Gastrocnemius medialis (tissue), 4 donors: Measurements from ENCODE around the gene NCMAP. TPM values are rescaled to one million over a fixed set of nuclear protein-coding genes. Genes with fewer than 3 reads are reported as not detected.

Source experiments
- ATAC-seq, 2 donors: fragments of 150-250 bp; one replicate each; pipeline ENCODE4 v1.9.1; 2016
- DNase-seq, 2 donors: peaks; one replicate each; pipeline ENCODE4 v3.0.0-alpha.2; 2019
- H3K27ac ChIP-seq, 4 donors: fragments of 200-600 bp; sonication (generic); 1 replicate in 1 of 4; 2 replicates in 3 of 4; pipeline ENCODE4 v1.5.1; 2016 to 2018; ENCODE audit warnings: mild to moderate bottlenecking in 2 of 4, moderate library complexity in 1 of 4
- H3K27me3 ChIP-seq, 3 donors: fragments of 200-600 bp; sonication (generic) in 2 of 3; 1 replicate in 1 of 3; 2 replicates in 2 of 3; pipeline versions ENCODE4 v1.5.1 to v1.6.0; 2016 to 2019; ENCODE audit warnings: mild to moderate bottlenecking in 1 of 3, moderate library complexity in 1 of 3
- H3K36me3 ChIP-seq, 2 donors: fragments of 200-600 bp; sonication (generic) in 1 of 2; one replicate each; pipeline ENCODE4 v1.5.1; 2017 to 2018
- H3K4me1 ChIP-seq, 2 donors: fragments of 200-600 bp; sonication (generic) in 1 of 2; one replicate each; pipeline ENCODE4 v1.5.1; 2016 to 2017; ENCODE audit warnings: mild to moderate bottlenecking in 2 of 2
- H3K4me3 ChIP-seq, 4 donors: fragments of 200-600 bp; sonication (generic) in 3 of 4; 1 replicate in 1 of 4; 2 replicates in 3 of 4; pipeline ENCODE4 v1.5.1; 2016 to 2019; ENCODE audit warnings: mild to moderate bottlenecking in 2 of 4
- H3K9me3 ChIP-seq, 3 donors: fragments of 200-600 bp; sonication (generic) in 2 of 3; 1 replicate in 1 of 3; 2 replicates in 2 of 3; pipeline ENCODE4 v1.5.1; 2016 to 2019
- POLR2A ChIP-seq, 2 donors: fragments of 450-650 bp; IDR thresholded peaks; one replicate each; pipeline ENCODE4 v1.6.1; 2017; ENCODE audit warnings: antibody characterized with exemption in 2 of 2, mild to moderate bottlenecking in 2 of 2, moderate library complexity in 2 of 2
- in situ Hi-C, 4 donors: fragments of 200-750 bp; cut with MboI; loops; one replicate each; pipeline versions ENCODE4 v1.15.0 to v1.8.0; 2017; ENCODE audit warnings: low sequenced_read_pairs in 4 of 4
- intact Hi-C: fragments of 100-400 bp; cut with DNase I; formaldehyde crosslinking; loops from one replicate; pipeline ENCODE4 v1.15.1; 2023; ENCODE audit warnings: low total_unique reads
- total RNA-seq, 4 donors: library from RNA; depleted of rRNA; stranded (reverse); fragments of >200 nt; gene quantifications; one replicate each; pipeline versions ENCODE4 v1.1.0 to v1.2.3, GENCODE V29; 2016
- TF ChIP-seq, protein P1 (sequence below), 5 experiments: fragments of 450-650 bp in 3 of 5; fragments of 200-600 bp in 2 of 5; sonication (generic) in 2 of 5; IDR thresholded peaks in 4 of 5; conservative IDR thresholded peaks in 1 of 5; 1 replicate in 4 of 5; 2 replicates in 1 of 5; pipeline ENCODE4 v1.5.1; 2016 to 2019; ENCODE audit warnings: antibody characterized with exemption in 5 of 5, mild to moderate bottlenecking in 3 of 5, moderate library complexity in 3 of 5

NCMAP gene
- total RNA-seq, 4 donors from 2014 or later: 0.09 TPM; not detected in 3

DNA sequence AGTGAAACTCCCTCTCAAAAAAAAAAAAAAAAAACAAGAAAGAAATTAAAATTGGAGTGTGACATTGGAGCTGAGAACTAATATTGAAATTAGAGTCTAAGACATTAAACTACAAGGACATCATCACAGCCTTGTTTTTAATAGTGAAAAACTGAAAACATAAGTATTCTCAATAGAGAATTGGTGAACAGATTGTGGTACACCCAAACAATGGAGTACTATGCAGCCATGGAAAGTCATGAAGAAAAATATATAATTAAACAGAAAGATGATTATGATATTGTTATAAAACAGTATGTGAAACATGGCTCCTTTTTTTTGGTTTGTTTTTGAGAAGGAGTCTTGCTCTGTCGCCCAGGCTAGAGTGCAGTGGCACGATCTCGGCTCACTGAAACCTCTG, 43.4 kb downstream of the NCMAP start:
- Histone ChIP-seq H3K4me3 (no peak overlapping the region), H3K9me3 (no peaks in the 10 kb centered on the region), H3K36me3 (no peaks in the 10 kb centered on the region), H3K27me3 (peaks cover 0 to 12% (median 2%) of the 10 kb centered on the region in 3 donors), H3K4me1 (no peaks in the 10 kb centered on the region), H3K27ac (no peak overlapping the region)
- TF ChIP-seq, protein P1, sequence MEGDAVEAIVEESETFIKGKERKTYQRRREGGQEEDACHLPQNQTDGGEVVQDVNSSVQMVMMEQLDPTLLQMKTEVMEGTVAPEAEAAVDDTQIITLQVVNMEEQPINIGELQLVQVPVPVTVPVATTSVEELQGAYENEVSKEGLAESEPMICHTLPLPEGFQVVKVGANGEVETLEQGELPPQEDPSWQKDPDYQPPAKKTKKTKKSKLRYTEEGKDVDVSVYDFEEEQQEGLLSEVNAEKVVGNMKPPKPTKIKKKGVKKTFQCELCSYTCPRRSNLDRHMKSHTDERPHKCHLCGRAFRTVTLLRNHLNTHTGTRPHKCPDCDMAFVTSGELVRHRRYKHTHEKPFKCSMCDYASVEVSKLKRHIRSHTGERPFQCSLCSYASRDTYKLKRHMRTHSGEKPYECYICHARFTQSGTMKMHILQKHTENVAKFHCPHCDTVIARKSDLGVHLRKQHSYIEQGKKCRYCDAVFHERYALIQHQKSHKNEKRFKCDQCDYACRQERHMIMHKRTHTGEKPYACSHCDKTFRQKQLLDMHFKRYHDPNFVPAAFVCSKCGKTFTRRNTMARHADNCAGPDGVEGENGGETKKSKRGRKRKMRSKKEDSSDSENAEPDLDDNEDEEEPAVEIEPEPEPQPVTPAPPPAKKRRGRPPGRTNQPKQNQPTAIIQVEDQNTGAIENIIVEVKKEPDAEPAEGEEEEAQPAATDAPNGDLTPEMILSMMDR (IDR thresholded peaks at IDR 0.05 in 4 of 5, conservative IDR thresholded peaks at IDR 0.05 in 1 of 5): no peak
- TF ChIP-seq POLR2A (IDR thresholded peaks at IDR 0.05): no peak
- in situ Hi-C loops (loop anchor here in 1 of 4 donors (25.0 kb wide), 1 partner anchor 387 kb away; no protein-coding TSS in a partner anchor), intact Hi-C loops (no loop called here)
- ATAC-seq: no peak
- no peak for DNase-seq

DNA sequence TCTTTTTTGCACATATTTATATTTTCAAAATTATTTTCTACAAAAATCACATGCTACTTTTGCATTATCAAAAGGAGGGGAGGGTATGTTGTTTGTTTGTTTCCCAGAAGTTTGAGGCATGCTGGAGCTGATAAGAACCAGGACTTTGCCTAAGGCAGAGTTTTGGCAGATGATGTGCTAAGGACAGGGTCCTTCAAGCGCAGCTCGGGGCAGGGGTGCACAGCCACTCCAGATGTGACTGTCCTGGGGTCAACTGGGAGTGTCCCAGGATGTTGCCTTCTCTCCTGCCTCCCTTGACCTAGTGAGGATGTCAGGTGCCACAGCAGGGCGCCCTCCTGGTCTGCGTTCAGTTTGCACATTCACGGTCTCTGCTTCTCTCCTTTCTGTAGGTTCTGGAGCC, 44.7 kb downstream of the NCMAP start:
- Histone ChIP-seq H3K27ac (no peak overlapping the region), H3K4me3 (no peak overlapping the region), H3K4me1 (no peaks in the 10 kb centered on the region), H3K9me3 (no peaks in the 10 kb centered on the region), H3K36me3 (no peaks in the 10 kb centered on the region), H3K27me3 (peaks cover 0 to 5% (median 2%) of the 10 kb centered on the region in 3 donors)
- intact Hi-C loops: no loop called here
- ATAC-seq: no peak
- no peak for TF ChIP-seq POLR2A (IDR thresholded peaks at IDR 0.05)
- TF ChIP-seq, protein P1 (IDR thresholded peaks at IDR 0.05 in 4 of 5, conservative IDR thresholded peaks at IDR 0.05 in 1 of 5): no peak
- in situ Hi-C loops: no loop called here
- DNase-seq: no peak

DNA sequence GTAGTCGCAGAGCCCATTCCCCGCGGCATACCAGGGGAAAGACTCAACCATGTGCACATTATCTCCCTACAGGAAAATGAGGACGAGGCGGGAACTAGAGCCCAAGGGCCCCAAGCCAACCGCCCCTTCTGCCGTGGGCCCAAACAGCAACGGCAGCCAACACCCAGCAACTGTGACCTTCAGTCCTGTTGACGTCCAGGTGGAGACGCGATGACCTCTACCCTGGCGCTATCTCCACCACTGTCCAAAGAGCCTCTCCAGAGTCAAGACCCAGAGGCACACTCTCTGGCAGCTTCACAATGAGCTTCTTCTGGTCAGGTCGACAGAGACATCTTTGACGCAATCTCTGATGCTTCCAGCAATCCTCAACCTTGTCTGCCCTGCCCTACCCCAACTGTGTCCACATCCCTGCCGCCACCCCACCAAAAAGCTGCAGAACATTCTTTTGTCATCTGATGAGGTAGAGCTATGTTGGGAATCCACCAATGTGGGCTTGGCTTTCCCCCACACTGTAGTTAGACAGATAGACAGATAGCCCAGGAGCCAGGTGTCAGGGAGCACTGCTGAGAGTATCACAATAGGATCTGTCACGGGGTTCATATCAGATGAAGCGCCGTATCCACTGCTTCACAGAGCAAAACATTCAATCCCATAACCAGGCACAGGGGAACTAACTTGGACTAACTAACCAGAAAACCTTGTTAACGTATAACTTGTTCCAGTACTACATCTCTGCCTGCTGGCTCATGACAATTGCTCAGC, 49.8 kb downstream of the NCMAP start:
- no peak overlapping the region for H3K27ac ChIP-seq
- no peaks in the 10 kb centered on the region for H3K36me3 ChIP-seq
- no peaks in the 10 kb centered on the region for H3K9me3 ChIP-seq
- no peak overlapping the region for H3K4me3 ChIP-seq
- intact Hi-C loops: no loop called here
- in situ Hi-C loops: no loop called here
- DNase-seq: no peak
- no peaks in the 10 kb centered on the region for H3K4me1 ChIP-seq
- no peak for ATAC-seq
- TF ChIP-seq, protein P1 (IDR thresholded peaks at IDR 0.05 in 4 of 5, conservative IDR thresholded peaks at IDR 0.05 in 1 of 5): no peak
- TF ChIP-seq POLR2A (IDR thresholded peaks at IDR 0.05): no peak
- no peaks in the 10 kb centered on the region for H3K27me3 ChIP-seq

DNA sequence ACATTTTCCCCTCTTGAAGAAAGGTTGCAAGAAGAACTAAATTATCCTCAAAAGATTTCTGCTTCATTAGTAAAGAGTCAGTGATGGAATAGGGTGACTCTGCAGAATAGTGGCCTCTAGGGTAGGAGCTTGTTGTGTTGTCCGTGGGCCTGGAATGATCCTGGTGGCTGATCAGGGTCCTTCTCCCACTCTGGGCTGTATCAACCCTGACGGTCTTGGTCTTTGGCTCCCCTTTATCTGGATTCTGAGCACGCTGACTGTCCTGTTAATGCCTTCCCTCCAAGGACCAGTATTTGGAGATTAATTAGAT, 50.4 kb downstream of the NCMAP start:
- Histone ChIP-seq H3K36me3 (no peaks in the 10 kb centered on the region), H3K9me3 (no peaks in the 10 kb centered on the region), H3K27me3 (no peaks in the 10 kb centered on the region), H3K4me3 (no peak overlapping the region), H3K27ac (no peak overlapping the region), H3K4me1 (no peaks in the 10 kb centered on the region)
- intact Hi-C loops: no loop called here
- ATAC-seq: no peak
- in situ Hi-C loops: no loop called here
- TF ChIP-seq, protein P1 (IDR thresholded peaks at IDR 0.05 in 4 of 5, conservative IDR thresholded peaks at IDR 0.05 in 1 of 5): no peak
- TF ChIP-seq POLR2A (IDR thresholded peaks at IDR 0.05): no peak
- no peak for DNase-seq

DNA sequence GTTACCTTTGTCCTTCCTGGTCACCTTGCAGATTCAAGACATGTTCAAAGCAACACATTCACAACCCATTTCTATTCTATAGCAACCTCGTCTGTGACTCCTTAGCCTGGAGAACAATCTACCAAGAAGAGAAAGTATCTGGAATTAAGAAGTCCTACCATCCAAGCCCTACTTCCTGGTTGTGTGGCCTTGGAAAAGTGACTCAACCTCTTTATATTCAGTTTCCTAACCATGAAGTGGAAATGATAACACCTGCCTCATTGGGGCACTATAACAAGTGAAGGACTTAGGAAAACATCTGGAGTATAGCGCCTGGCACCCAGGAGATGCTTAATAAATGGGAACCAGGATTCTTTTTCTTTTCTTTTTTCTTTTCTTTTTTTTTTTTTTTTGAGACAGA, 50.7 kb downstream of the NCMAP start:
- intact Hi-C loops (no loop called here), in situ Hi-C loops (no loop called here)
- DNase-seq (no peak), ATAC-seq (no peak)
- TF ChIP-seq, protein P1 (IDR thresholded peaks at IDR 0.05 in 4 of 5, conservative IDR thresholded peaks at IDR 0.05 in 1 of 5): no peak
- no peak for TF ChIP-seq POLR2A (IDR thresholded peaks at IDR 0.05)
- no peak overlapping the region for H3K27ac ChIP-seq
- H3K36me3 ChIP-seq: no peaks in the 10 kb centered on the region
- H3K4me3 ChIP-seq: no peak overlapping the region
- H3K4me1 ChIP-seq: no peaks in the 10 kb centered on the region
- no peaks in the 10 kb centered on the region for H3K27me3 ChIP-seq
- H3K9me3 ChIP-seq: no peaks in the 10 kb centered on the region
